B cell (primary cell): ENCODE results near the gene TULP1.

ENCODE experiments used
- EZH2 ChIP-seq: IDR thresholded peaks from 2 replicates; pipeline ENCODE4 v1.6.1; 2012; ENCODE audit warnings: borderline replicate concordance, low read depth, mild to moderate bottlenecking, moderate library complexity, low read length; ENCODE audit not compliant: insufficient read depth, poor library complexity, severe bottlenecking
- TF ChIP-seq, protein P1 (sequence below): fragments of 200-600 bp; IDR thresholded peaks from one replicate; pipeline ENCODE4 v1.8.0; 2022; ENCODE audit warnings: antibody characterized with exemption, mild to moderate bottlenecking

DNA sequence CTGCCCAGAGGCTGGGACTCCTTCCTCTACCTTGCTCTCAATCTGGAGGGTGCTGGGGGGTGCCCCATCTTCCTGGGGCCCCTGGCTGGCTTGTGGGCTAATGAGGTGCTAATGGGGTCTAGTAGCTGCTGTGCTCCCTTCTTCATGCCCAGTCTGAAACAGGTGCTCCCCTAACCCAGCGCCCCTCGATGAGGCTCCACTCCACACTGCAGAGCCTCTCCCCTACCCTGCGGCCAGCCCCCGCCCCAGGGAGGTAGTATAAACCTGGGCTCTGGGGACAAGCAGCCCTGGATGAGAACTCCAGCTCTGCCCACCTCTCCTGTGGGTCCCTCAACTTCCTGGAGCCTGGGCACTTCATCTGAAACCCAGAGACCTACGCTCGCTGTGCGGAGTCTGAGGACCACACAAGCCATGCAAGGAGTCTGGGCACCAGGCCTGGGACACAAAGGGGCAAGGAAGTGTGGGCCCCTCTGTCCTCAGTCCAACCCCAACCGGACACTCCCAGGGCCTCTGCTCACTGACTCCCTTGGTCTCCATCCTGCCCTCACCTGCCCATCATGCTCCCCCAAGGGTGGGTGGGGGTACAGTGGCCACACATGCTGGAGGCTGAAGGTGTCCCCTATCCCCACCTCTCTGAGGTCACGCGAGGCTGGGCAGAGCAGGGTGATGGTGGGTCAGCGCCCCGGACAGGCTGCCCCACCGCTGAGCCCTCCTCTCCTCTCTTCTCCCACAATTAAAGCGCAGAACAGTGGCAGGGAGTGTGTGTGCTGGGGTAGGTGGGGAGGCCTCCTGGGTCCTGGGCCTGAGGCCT is 38.4 kb downstream of the TULP1 start:
- TF ChIP-seq, protein P1, sequence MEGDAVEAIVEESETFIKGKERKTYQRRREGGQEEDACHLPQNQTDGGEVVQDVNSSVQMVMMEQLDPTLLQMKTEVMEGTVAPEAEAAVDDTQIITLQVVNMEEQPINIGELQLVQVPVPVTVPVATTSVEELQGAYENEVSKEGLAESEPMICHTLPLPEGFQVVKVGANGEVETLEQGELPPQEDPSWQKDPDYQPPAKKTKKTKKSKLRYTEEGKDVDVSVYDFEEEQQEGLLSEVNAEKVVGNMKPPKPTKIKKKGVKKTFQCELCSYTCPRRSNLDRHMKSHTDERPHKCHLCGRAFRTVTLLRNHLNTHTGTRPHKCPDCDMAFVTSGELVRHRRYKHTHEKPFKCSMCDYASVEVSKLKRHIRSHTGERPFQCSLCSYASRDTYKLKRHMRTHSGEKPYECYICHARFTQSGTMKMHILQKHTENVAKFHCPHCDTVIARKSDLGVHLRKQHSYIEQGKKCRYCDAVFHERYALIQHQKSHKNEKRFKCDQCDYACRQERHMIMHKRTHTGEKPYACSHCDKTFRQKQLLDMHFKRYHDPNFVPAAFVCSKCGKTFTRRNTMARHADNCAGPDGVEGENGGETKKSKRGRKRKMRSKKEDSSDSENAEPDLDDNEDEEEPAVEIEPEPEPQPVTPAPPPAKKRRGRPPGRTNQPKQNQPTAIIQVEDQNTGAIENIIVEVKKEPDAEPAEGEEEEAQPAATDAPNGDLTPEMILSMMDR = no peak
- TF ChIP-seq EZH2 = no peak
